WTC11 (cell line): Measurements from ENCODE around the gene BCL11B. TPM values are rescaled to one million over a fixed set of nuclear protein-coding genes. Genes with fewer than 3 reads are reported as not detected.
A peak's percentile ranks its signal among the peaks of the same experiment; 100 is the strongest.

Experiments
- ATAC-seq: fragments of 200-7000 bp; cut with Tn5 transposase; 2 replicates; pipeline ENCODE4 v1.10.0; 2021; ENCODE audit warnings: mild to moderate bottlenecking, moderate library complexity
- CTCF ChIA-PET: fragments of 300-600 bp; sonication (Branson Sonifier 250); formaldehyde crosslinking; loops from one replicate; lab custom pipeline; 2021; ENCODE audit warnings: antibody characterized with exemption; lab: Charles Lee
- POLR2A ChIA-PET: fragments of 350-600 bp; sonication (Branson Sonifier 250); formaldehyde crosslinking; loops from one replicate; lab custom pipeline; 2021; ENCODE audit warnings: antibody characterized with exemption; lab: Charles Lee
- DNase-seq: peaks from one replicate; pipeline ENCODE4 v3.0.0; 2021; ENCODE audit warnings: low spot score
- H3K27ac Mint-ChIP-seq: 2 replicates; pipeline ENCODE4 v1.8.0; 2021; ENCODE audit warnings: mixed read lengths
- H3K27me3 Mint-ChIP-seq: 2 replicates; pipeline ENCODE4 v1.8.0; 2021; ENCODE audit warnings: low read depth, mild to moderate bottlenecking, moderate library complexity, mixed read lengths
- H3K36me3 Mint-ChIP-seq: 2 replicates; pipeline ENCODE4 v1.8.0; 2021; ENCODE audit warnings: mixed read lengths
- H3K4me1 Mint-ChIP-seq: 2 replicates; pipeline ENCODE4 v1.8.0; 2022; ENCODE audit warnings: mixed read lengths
- H3K4me3 Mint-ChIP-seq: 2 replicates; pipeline ENCODE4 v1.8.0; 2021; ENCODE audit warnings: mild to moderate bottlenecking, moderate library complexity, mixed read lengths
- H3K9me3 Mint-ChIP-seq: 2 replicates; pipeline ENCODE4 v1.8.0; 2021; ENCODE audit warnings: mixed read lengths
- AFF4 ChIP-seq: sonication (generic); formaldehyde crosslinking; IDR thresholded peaks from 2 replicates; pipeline ENCODE4 v1.8.1; 2023; ENCODE audit warnings: mild to moderate bottlenecking, missing genetic modification reagents, borderline replicate concordance
- ARID4B ChIP-seq: sonication (generic); formaldehyde crosslinking; IDR thresholded peaks from 2 replicates; pipeline ENCODE4 v1.8.0; 2023; ENCODE audit warnings: missing genetic modification reagents, mild to moderate bottlenecking, borderline replicate concordance
- CREM ChIP-seq: sonication (generic); formaldehyde crosslinking; IDR thresholded peaks from 2 replicates; pipeline ENCODE4 v1.8.1; 2022; ENCODE audit warnings: mild to moderate bottlenecking, missing genetic modification reagents, moderate library complexity
- ELF4 ChIP-seq: sonication (generic); formaldehyde crosslinking; IDR thresholded peaks from 2 replicates; pipeline ENCODE4 v1.8.1; 2022; ENCODE audit warnings: low read depth, mild to moderate bottlenecking, moderate library complexity, missing genetic modification reagents
- ESRRA ChIP-seq: sonication (generic); formaldehyde crosslinking; IDR thresholded peaks from 2 replicates; pipeline ENCODE4 v1.8.1; 2022; ENCODE audit warnings: mild to moderate bottlenecking, missing genetic modification reagents, borderline replicate concordance
- MAX ChIP-seq: sonication (generic); formaldehyde crosslinking; IDR thresholded peaks from 2 replicates; pipeline ENCODE4 v1.8.0; 2022; ENCODE audit warnings: mild to moderate bottlenecking, missing genetic modification reagents
- MLX ChIP-seq: sonication (generic); formaldehyde crosslinking; IDR thresholded peaks from 2 replicates; pipeline ENCODE4 v1.8.1; 2023; ENCODE audit warnings: mild to moderate bottlenecking, missing genetic modification reagents, moderate library complexity
- PRDM15 ChIP-seq: sonication (generic); formaldehyde crosslinking; IDR thresholded peaks from 2 replicates; pipeline ENCODE4 v1.8.0; 2022; ENCODE audit warnings: missing genetic modification reagents
- SOX15 ChIP-seq: fragments of 250-450 bp; sonication (Bioruptor Pico); IDR thresholded peaks from 2 replicates; pipeline ENCODE4 v1.9.0; 2021; ENCODE audit warnings: mild to moderate bottlenecking
- USF1 ChIP-seq: sonication (generic); formaldehyde crosslinking; IDR thresholded peaks from 2 replicates; pipeline ENCODE4 v1.8.0; 2022; ENCODE audit warnings: mild to moderate bottlenecking, missing genetic modification reagents
- ZMAT4 ChIP-seq: fragments of 250-450 bp; sonication (Bioruptor Pico); IDR thresholded peaks from 2 replicates; pipeline ENCODE4 v1.9.0; 2021; ENCODE audit warnings: mild to moderate bottlenecking
- ZNF138 ChIP-seq: sonication (generic); formaldehyde crosslinking; conservative IDR thresholded peaks from 2 replicates; pipeline ENCODE4 v1.8.1; 2022; ENCODE audit warnings: mild to moderate bottlenecking, moderate library complexity, missing genetic modification reagents
- ZNF219 ChIP-seq: sonication (generic); formaldehyde crosslinking; IDR thresholded peaks from 2 replicates; pipeline ENCODE4 v1.8.0; 2023; ENCODE audit warnings: missing genetic modification reagents, mild to moderate bottlenecking, borderline replicate concordance
- ZNF263 ChIP-seq: sonication (generic); formaldehyde crosslinking; IDR thresholded peaks from 2 replicates; pipeline ENCODE4 v1.8.1; 2022; ENCODE audit warnings: low read depth, mild to moderate bottlenecking, moderate library complexity, missing genetic modification reagents
- total RNA-seq: library from RNA; stranded (reverse); gene quantifications from 3 replicates; pipeline ENCODE4 v1.2.3, GENCODE V29; 2021

Gene BCL11B
- total RNA-seq, 1 experiment from 2014 or later = 9.1 TPM

GRCh38 chr14:99240627-99241324, 31.2 kb downstream of the BCL11B start:
- no peak for DNase-seq
- peaks cover 92% of the 10 kb centered on the region for H3K4me1 Mint-ChIP-seq
- ChIA-PET CTCF (interaction anchor here (0.5 to 2.5 kb wide), 5 partner anchors 10 to 197 kb away, joined by 3 to 14 read pairs (median 3); no protein-coding TSS in a partner anchor), POLR2A (interaction anchor here (1.2 kb wide), 1 partner anchor 8 kb away, joined by 4 read pairs; no protein-coding TSS in a partner anchor)
- ATAC-seq = no peak
- H3K36me3 Mint-ChIP-seq = no peaks in the 10 kb centered on the region
- H3K27ac Mint-ChIP-seq = peak overlapping the region; percentile 89
- TF ChIP-seq CREM = no peak
- TF ChIP-seq USF1 (CRISPR knock-in tag) = no peak
- TF ChIP-seq MAX (CRISPR knock-in tag) = no peak
- TF ChIP-seq MLX = no peak
- no peak for TF ChIP-seq AFF4
- no peak for TF ChIP-seq ZNF219 (CRISPR knock-in tag)
- TF ChIP-seq PRDM15 (CRISPR knock-in tag) = no peak
- TF ChIP-seq ZNF263 = no peak
- TF ChIP-seq ARID4B (CRISPR knock-in tag) = no peak
- TF ChIP-seq ZMAT4 (CRISPR knock-in tag) = no peak
- TF ChIP-seq SOX15 (CRISPR knock-in tag) = no peak
- no peak for TF ChIP-seq ESRRA (CRISPR knock-in tag)
- TF ChIP-seq ZNF138 (CRISPR knock-in tag) = no peak
- TF ChIP-seq ELF4 = no peak
- 0 out of 2 replicates have a peak overlapping the region, but pooled peaks have one; percentile 20 for H3K4me3 Mint-ChIP-seq
- no peaks in the 10 kb centered on the region for H3K27me3 Mint-ChIP-seq
- H3K9me3 Mint-ChIP-seq = no peaks in the 10 kb centered on the region
